Neural crest cell (in vitro differentiated cells): ENCODE results near the gene ZNRF2. TPM values are rescaled to one million over a fixed set of nuclear protein-coding genes. Genes with fewer than 3 reads are reported as not detected.
"Not testable (repeated sequence)": the region's sequence is repeated elsewhere in the genome, so short reads cannot be mapped to it uniquely, and the experiment has no call there.

ENCODE experiments used
- DNase-seq: peaks from one replicate; pipeline ENCODE4 v3.0.0; 2021; ENCODE audit warnings: low read depth, mixed read lengths, low spot score
- H3K27ac Mint-ChIP-seq: one replicate; pipeline ENCODE4 v1.8.0; 2021; ENCODE audit warnings: mild to moderate bottlenecking, mixed read lengths; ENCODE audit not compliant: unreplicated experiment
- H3K27me3 Mint-ChIP-seq: 2 replicates; pipeline ENCODE4 v1.8.0; 2021; ENCODE audit warnings: low read depth, mild to moderate bottlenecking, mixed read lengths
- H3K36me3 Mint-ChIP-seq: 2 replicates; pipeline ENCODE4 v1.8.0; 2021; ENCODE audit warnings: low read depth, mild to moderate bottlenecking, mixed read lengths
- H3K4me1 Mint-ChIP-seq: 2 replicates; pipeline ENCODE4 v1.8.0; 2021; ENCODE audit warnings: mixed read lengths
- H3K4me3 Mint-ChIP-seq: one replicate; pipeline ENCODE4 v1.8.0; 2021; ENCODE audit warnings: mild to moderate bottlenecking, mixed read lengths
- H3K9me3 Mint-ChIP-seq: 2 replicates; pipeline ENCODE4 v1.8.0; 2021; ENCODE audit warnings: mixed read lengths
- CTCF ChIP-seq: fragments of 200-600 bp; sonication (generic); conservative IDR thresholded peaks from 2 replicates; pipeline ENCODE4 v1.5.0; 2021; ENCODE audit warnings: antibody characterized with exemption, mild to moderate bottlenecking
- total RNA-seq: library from RNA; stranded (reverse); gene quantifications from 2 replicates; pipeline ENCODE4 v1.2.1, GENCODE V29; 2021

ZNRF2 gene
- total RNA-seq, 1 donor from 2014 or later = 5.4 TPM

- not testable (repeated sequence) for DNase-seq, H3K4me3 Mint-ChIP-seq
These were observed 13.1 kb downstream of the ZNRF2 start for GRCh38 chr7:30297499-30297898.

GRCh38 chr7:30298409-30298808, 14.0 kb downstream of the ZNRF2 start:
- H3K27me3 Mint-ChIP-seq, H3K27ac Mint-ChIP-seq, DNase-seq: not testable (repeated sequence)

More at GRCh38 chr7:30297499-30297898, 13.1 kb downstream of the ZNRF2 start:
- not testable (repeated sequence) for H3K27ac Mint-ChIP-seq, H3K9me3 Mint-ChIP-seq, H3K4me1 Mint-ChIP-seq, H3K36me3 Mint-ChIP-seq, H3K27me3 Mint-ChIP-seq

GRCh38 chr7:30301751-30302150, 17.4 kb downstream of the ZNRF2 start:
- no peak for DNase-seq
- Mint-ChIP-seq H3K36me3 (no peaks in the 10 kb centered on the region), H3K4me1 (peaks cover 2% of the 10 kb centered on the region), H3K4me3 (no peak overlapping the region), H3K27me3 (no peaks in the 10 kb centered on the region), H3K9me3 (no peaks in the 10 kb centered on the region), H3K27ac (no peak overlapping the region)
- TF ChIP-seq CTCF = no peak

More at GRCh38 chr7:30298409-30298808, 14.0 kb downstream of the ZNRF2 start:
- H3K36me3 Mint-ChIP-seq, H3K4me3 Mint-ChIP-seq, H3K9me3 Mint-ChIP-seq, H3K4me1 Mint-ChIP-seq: not testable (repeated sequence)

- Mint-ChIP-seq H3K27me3 (no peaks in the 10 kb centered on the region), H3K27ac (no peak overlapping the region), H3K36me3 (no peaks in the 10 kb centered on the region), H3K9me3 (no peaks in the 10 kb centered on the region), H3K4me3 (no peak overlapping the region), H3K4me1 (peaks cover 7% of the 10 kb centered on the region)
- DNase-seq = no peak
- no peak for TF ChIP-seq CTCF
These were observed 18.4 kb downstream of the ZNRF2 start for GRCh38 chr7:30302656-30303311.

GRCh38 chr7:30303312-30304039, 19.1 kb downstream of the ZNRF2 start:
- no peak for DNase-seq
- no peaks in the 10 kb centered on the region for H3K9me3 Mint-ChIP-seq
- H3K27ac Mint-ChIP-seq = no peak overlapping the region
- H3K36me3 Mint-ChIP-seq = no peaks in the 10 kb centered on the region
- H3K4me1 Mint-ChIP-seq = peaks cover 7% of the 10 kb centered on the region
- no peak for TF ChIP-seq CTCF
- H3K27me3 Mint-ChIP-seq = no peaks in the 10 kb centered on the region
- H3K4me3 Mint-ChIP-seq = no peak overlapping the region

GRCh38 chr7:30304177-30304884, 19.9 kb downstream of the ZNRF2 start:
- H3K27ac Mint-ChIP-seq = no peak overlapping the region
- peaks cover 8% of the 10 kb centered on the region for H3K4me1 Mint-ChIP-seq
- no peak overlapping the region for H3K4me3 Mint-ChIP-seq
- no peak for TF ChIP-seq CTCF
- no peaks in the 10 kb centered on the region for H3K36me3 Mint-ChIP-seq
- H3K27me3 Mint-ChIP-seq = no peaks in the 10 kb centered on the region
- DNase-seq = no peak
- H3K9me3 Mint-ChIP-seq = no peaks in the 10 kb centered on the region
